K562 (cell line): Measurements from ENCODE around the gene DACT1. TPM values are rescaled to one million over a fixed set of nuclear protein-coding genes. Genes with fewer than 3 reads are reported as not detected.

Experiments
- ATAC-seq: fragments of 200-7000 bp; cut with Tn5 transposase; 3 replicates; pipeline ENCODE4 v1.9.1; 2020; ENCODE audit warnings: moderate library complexity
- BruUV-seq: library from RNA; stranded (reverse); fragments of 400-500 nt; replicated peaks from 2 replicates; lab custom pipeline; 2021; lab: Mats Ljungman, UMichigan
- CTCF ChIA-PET: fragments of 300-600 bp; formaldehyde crosslinking; extraction: SDS; loops from one replicate; lab custom pipeline; 2021; ENCODE audit warnings: low intra/inter-chr PET ratio; lab: Yijun Ruan, JAX
- POLR2A ChIA-PET: fragments of 300-600, 350-650 bp; sonication (Branson Sonifier 250); formaldehyde crosslinking; extraction: SDS; loops from one replicate; lab custom pipeline; 2021; ENCODE audit warnings: antibody characterized with exemption, inconsistent platforms; lab: Yijun Ruan, JAX
- DNase-seq, 4 experiments: peaks; one replicate each; pipeline versions ENCODE4 v3.0.0 to v3.0.0-alpha.2; 2011 to 2018; ENCODE audit warnings: low spot score in 3 of 4, mixed read lengths in 3 of 4; ENCODE audit errors: extremely low read depth in 1 of 4
- FAIRE-seq: peaks from 2 replicates; lab custom pipeline; 2011; peaks lifted over from hg19 to GRCh38; lab: Jason Lieb, UNC
- H2AFZ ChIP-seq: 2 replicates; pipeline ENCODE4 v1.6.0; 2011; ENCODE audit warnings: low read depth, low read length, control low read depth, inconsistent platforms
- H3K27ac ChIP-seq: fragments of 200-600 bp; 3 replicates; pipeline ENCODE4 v1.8.0; 2011; ENCODE audit warnings: low read depth, mild to moderate bottlenecking, control low read depth, inconsistent platforms, low read length, moderate library complexity, mixed read lengths; ENCODE audit errors: extremely low read depth
- H3K27me3 ChIP-seq, 2 experiments: fragments of 300-600 bp in 1 of 2; 2 replicates in 1 of 2; 3 replicates in 1 of 2; pipeline versions ENCODE4 v1.6.0 to v1.8.0; 2011; ENCODE audit warnings: inconsistent platforms in 2 of 2, low read length in 2 of 2, mild to moderate bottlenecking in 1 of 2, mixed read lengths in 1 of 2, moderate library complexity in 1 of 2; ENCODE audit not compliant: control insufficient read depth in 2 of 2, insufficient read depth in 2 of 2
- H3K36me3 ChIP-seq: fragments of 300-600 bp; 3 replicates; pipeline ENCODE4 v1.8.0; 2011; ENCODE audit warnings: mild to moderate bottlenecking, low read length, inconsistent platforms; ENCODE audit not compliant: control insufficient read depth, insufficient read depth
- H3K4me1 ChIP-seq, 2 experiments: fragments of 200-600 bp in 1 of 2; replicated peaks in 1 of 2; 2 replicates in 1 of 2; 3 replicates in 1 of 2; pipeline versions ENCODE4 v1.5.1 to v1.8.0; 2011; ENCODE audit warnings: inconsistent platforms in 2 of 2, low read length in 2 of 2, mild to moderate bottlenecking in 1 of 2, mixed read lengths in 1 of 2, moderate library complexity in 1 of 2; ENCODE audit not compliant: control insufficient read depth in 2 of 2, insufficient read depth in 2 of 2
- H3K4me2 ChIP-seq: 2 replicates; pipeline ENCODE4 v1.6.1; 2011; ENCODE audit warnings: low read length, control low read depth, inconsistent platforms, mixed read lengths; ENCODE audit not compliant: insufficient read depth
- H3K4me3 ChIP-seq: fragments of 200-600 bp; sonication (generic), shearing (Covaris generic); 2 replicates; pipeline ENCODE4 v1.5.1; 2016; ENCODE audit warnings: control low read depth, inconsistent platforms
- H3K79me2 ChIP-seq: fragments of 200-600 bp; 3 replicates; pipeline ENCODE4 v1.8.0; 2011; ENCODE audit warnings: low read length, inconsistent platforms; ENCODE audit not compliant: control insufficient read depth, insufficient read depth
- H3K9ac ChIP-seq, 2 experiments: 2 replicates each; pipeline versions ENCODE4 v1.6.0 to v1.6.1; 2011; ENCODE audit warnings: low read depth in 2 of 2, low read length in 2 of 2, control low read depth in 1 of 2, inconsistent platforms in 1 of 2, mild to moderate bottlenecking in 1 of 2, mixed read lengths in 1 of 2; ENCODE audit not compliant: insufficient read depth in 1 of 2
- H3K9me1 ChIP-seq: one replicate; pipeline ENCODE4 v1.6.0; 2011; ENCODE audit warnings: inconsistent platforms, mild to moderate bottlenecking, low read length, moderate library complexity; ENCODE audit not compliant: control insufficient read depth, insufficient read depth
- H3K9me3 ChIP-seq: replicated peaks from 2 replicates; pipeline ENCODE4 v1.5.1; 2011; ENCODE audit warnings: low read depth, low read length, inconsistent platforms; ENCODE audit not compliant: control insufficient read depth, insufficient read depth
- H4K20me1 ChIP-seq: replicated peaks from 2 replicates; pipeline ENCODE4 v1.6.1; 2011; ENCODE audit warnings: low read length, inconsistent platforms, mixed read lengths; ENCODE audit not compliant: control insufficient read depth, insufficient read depth
- CBX8 ChIP-seq: fragments of 200-600 bp; sonication (generic); IDR thresholded peaks from 2 replicates; pipeline ENCODE4 v1.6.1; 2012; ENCODE audit warnings: borderline replicate concordance, mixed run types, low read depth, mild to moderate bottlenecking, moderate library complexity, mixed read lengths, low read length, control low read depth, inconsistent platforms; ENCODE audit not compliant: poor library complexity, severe bottlenecking; ENCODE audit errors: extremely low read depth
- DACH1 ChIP-seq: fragments of 450-650 bp; IDR thresholded peaks from 2 replicates; pipeline ENCODE4 v1.6.1; 2018; ENCODE audit not compliant: partially characterized antibody
- HNRNPL ChIP-seq: fragments of 200-400 bp; formaldehyde crosslinking; IDR thresholded peaks from 2 replicates; pipeline ENCODE4 v1.6.1; 2017; ENCODE audit warnings: low read depth, mild to moderate bottlenecking, low read length
- KLF6 ChIP-seq: fragments of 250-450 bp; sonication (Bioruptor Pico); IDR thresholded peaks from 2 replicates; pipeline ENCODE4 v1.4.0; 2020; ENCODE audit warnings: mild to moderate bottlenecking, moderate library complexity, borderline replicate concordance
- MAX ChIP-seq: sonication (generic); formaldehyde crosslinking; IDR thresholded peaks from 2 replicates; pipeline ENCODE4 v1.9.0; 2022; ENCODE audit warnings: mild to moderate bottlenecking, missing genetic modification reagents
- MTA3 ChIP-seq: fragments of 450-650 bp; formaldehyde crosslinking; IDR thresholded peaks from 2 replicates; pipeline ENCODE4 v1.6.1; 2017; ENCODE audit warnings: mild to moderate bottlenecking, borderline replicate concordance
- PHF8 ChIP-seq: fragments of 200-600 bp; sonication (generic); IDR thresholded peaks from 2 replicates; pipeline ENCODE4 v1.6.1; 2012; ENCODE audit warnings: mixed run types, mild to moderate bottlenecking, inconsistent platforms, low read length, moderate library complexity, borderline replicate concordance
- RCOR1 ChIP-seq, 2 experiments: IDR thresholded peaks; 2 replicates each; pipeline ENCODE4 v1.6.1; 2012; ENCODE audit warnings: low read depth in 2 of 2, low read length in 2 of 2, borderline replicate concordance in 1 of 2, improper control_type of control experiment in 1 of 2
- SMAD2 ChIP-seq: fragments of 150-350 bp; IDR thresholded peaks from 2 replicates; pipeline ENCODE4 v1.6.1; 2014; ENCODE audit warnings: low read depth, mild to moderate bottlenecking, low read length
- USF1 ChIP-seq: sonication (generic); formaldehyde crosslinking; IDR thresholded peaks from 2 replicates; pipeline ENCODE4 v1.9.0; 2022; ENCODE audit warnings: mild to moderate bottlenecking, missing genetic modification reagents
- ZNF133 ChIP-seq: fragments of 250-450 bp; sonication (Bioruptor Pico); IDR thresholded peaks from 2 replicates; pipeline ENCODE4 v1.4.0; 2020; ENCODE audit warnings: mild to moderate bottlenecking
- ZNF280B ChIP-seq: fragments of 250-450 bp; sonication (Bioruptor Pico); IDR thresholded peaks from 2 replicates; pipeline ENCODE4 v1.5.1; 2021; ENCODE audit warnings: mild to moderate bottlenecking
- WGBS: fragments of 100-300 bp; shearing (Covaris generic); methylation state at CpG from one replicate; pipeline ENCODE4 v1.1.6; 2016; ENCODE audit warnings: low coverage, mixed read lengths; ENCODE audit not compliant: insufficient coverage; ENCODE audit errors: missing lambda C conversion rate; 5-methylcytosine and 5-hydroxymethylcytosine counted together
- in situ Hi-C: fragments of 300-500 bp; cut with MboI; formaldehyde crosslinking; loops from 4 replicates; pipeline ENCODE4 v1.15.0; 2018; ENCODE audit warnings: inconsistent platforms, mixed read lengths
- intact Hi-C: fragments of 100-400 bp; cut with micrococcal nuclease; formaldehyde crosslinking; loops from 2 replicates; pipeline ENCODE4 v1.14.2; 2022
- polyA plus RNA-seq, 8 experiments: library from polyadenylated mRNA; depleted of rRNA in 4 of 8; stranded (reverse) in 5 of 8; unstranded in 3 of 8; fragments of >200 nt; fragmentation: Nextera tagmentation in 2 of 8; fragmentation: Illumina TruSeq in 1 of 8; extraction: Ambion mirVana in 2 of 8; extraction: Trizol in 1 of 8; gene quantifications; 2 replicates each; pipeline versions ENCODE4 v1.2.1 to v1.2.3, GENCODE V29; 2011 to 2014; ENCODE audit warnings: inconsistent platforms in 1 of 8, missing spikeins in 1 of 8
- total RNA-seq, 7 experiments: library from RNA; depleted of rRNA in 6 of 7; stranded (reverse); fragments of >200 nt in 6 of 7; fragmentation: Illumina TruSeq in 2 of 7; extraction: Trizol in 2 of 7; gene quantifications; 2 replicates each; pipeline versions ENCODE4 v1.2.1 to v1.2.3, GENCODE V29; 2011 to 2021; ENCODE audit warnings: low replicate concordance in 1 of 7

DACT1 gene
- total and polyA plus RNA-seq, 9 of the 15 experiments (the other 6 are each of a cell fraction or from before 2014, with no cell fraction given): 0.07 to 0.30 (median 0.13) TPM

- BruUV-seq: no TSS peak
- Histone ChIP-seq H3K27ac (no peak overlapping the region), H2AFZ (no peak overlapping the region)
- no peak for TF ChIP-seq MAX (CRISPR knock-in tag)
- TF ChIP-seq HNRNPL: no peak
- TF ChIP-seq MTA3: no peak
- TF ChIP-seq ZNF280B (CRISPR knock-in tag): no peak
- no peak for TF ChIP-seq SMAD2
- no peak for TF ChIP-seq RCOR1 (IDR thresholded peaks at IDR 0.05; ENCODE audit: borderline replicate concordance in 1 of 2, low read depth in 2 of 2, low read length in 2 of 2)
- no peak for TF ChIP-seq DACH1
- TF ChIP-seq ZNF133 (CRISPR knock-in tag): no peak
- TF ChIP-seq PHF8: no peak
- no peak for TF ChIP-seq USF1 (CRISPR knock-in tag)
- TF ChIP-seq CBX8: no peak
- no peak for TF ChIP-seq KLF6 (CRISPR knock-in tag)
- TF ChIP-seq, all 486 proteins: peak for 0
- Histone ChIP-seq H3K27me3 (peaks cover 0 to 7% of the 10 kb centered on the region in 2 experiments; a peak in 1 of 5 replicates), H3K9me3 (no peaks in the 10 kb centered on the region; the same call in 1 of the 2 replicates), H4K20me1 (no peaks in the 10 kb centered on the region), H3K79me2 (no peaks in the 10 kb centered on the region), H3K4me2 (no peak overlapping the region), H3K9ac (no peak overlapping the region), H3K9me1 (no peaks in the 10 kb centered on the region), H3K36me3 (no peaks in the 10 kb centered on the region), H3K4me1 (peaks cover 0 to 12% of the 10 kb centered on the region in 2 experiments; a peak in 1 of 5 replicates), H3K4me3 (no peak overlapping the region)
- 56% methylated on average over 4 of the region's 4 CpGs for WGBS
- ChIA-PET POLR2A (interaction anchor here (0.9 kb wide), 1 partner anchor 21 kb away, joined by 3 read pairs; no protein-coding TSS in a partner anchor), CTCF (no interaction called here)
- ATAC-seq: no peak
- DNase-seq: no peak
- intact Hi-C loops: loop anchor here (10.0 kb wide), 1 partner anchor 377 kb away; no protein-coding TSS in a partner anchor
- FAIRE-seq: no peak
- in situ Hi-C loops: no loop called here
Measured at GRCh38 chr14:58647777-58648176, 10.0 kb downstream of the DACT1 start.
